Measurements from ENCODE around the gene SRRT. TPM values are rescaled to one million over a fixed set of nuclear protein-coding genes. Genes with fewer than 3 reads are reported as not detected.
"Not testable (repeated sequence)": the region's sequence is repeated elsewhere in the genome, so short reads cannot be mapped to it uniquely, and the experiment has no call there.

The SRRT gene
- total RNA-seq, 2 donors from 2014 or later, result 33.4 to 49.6 TPM

DNA sequence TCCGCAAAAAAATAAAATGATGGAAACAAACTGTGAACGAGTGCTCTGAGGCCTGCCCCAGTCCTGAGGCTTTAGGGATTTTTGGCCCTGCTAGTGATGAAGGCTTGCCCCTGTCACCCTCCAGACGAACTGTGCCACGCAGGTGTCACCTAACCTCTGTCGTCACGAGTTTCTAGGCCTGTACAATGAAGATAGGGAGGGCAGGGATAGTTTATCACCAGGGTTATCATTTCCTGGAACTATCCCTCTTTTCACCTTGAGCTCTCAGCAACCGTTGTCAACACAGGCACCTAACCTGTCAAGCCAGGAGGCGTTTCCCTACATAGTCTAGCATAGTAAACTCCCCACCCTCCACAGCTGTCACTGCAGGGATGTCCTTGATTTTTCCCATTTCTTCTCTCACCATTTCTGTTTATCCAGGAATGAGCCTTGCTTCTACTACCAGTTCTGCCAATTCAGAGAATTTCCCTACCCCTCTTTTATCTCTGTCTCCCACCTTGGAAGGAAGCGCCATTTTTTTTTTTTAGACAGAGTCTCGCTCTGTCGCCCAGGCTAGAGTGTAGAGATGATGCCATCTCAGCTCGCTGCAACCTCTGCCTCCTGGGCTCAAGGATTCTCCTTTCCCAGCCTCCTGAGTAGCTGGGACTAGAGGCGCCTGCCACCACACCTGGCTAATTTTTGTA is 23.0 kb downstream of the SRRT start:
- peaks cover 0 to 24% of the 10 kb centered on the region in 2 donors for H3K4me1 ChIP-seq
- no peak overlapping the region for H3K27ac ChIP-seq
- H3K27me3 ChIP-seq, result peaks cover 0 to 26% of the 10 kb centered on the region in 2 donors

DNA sequence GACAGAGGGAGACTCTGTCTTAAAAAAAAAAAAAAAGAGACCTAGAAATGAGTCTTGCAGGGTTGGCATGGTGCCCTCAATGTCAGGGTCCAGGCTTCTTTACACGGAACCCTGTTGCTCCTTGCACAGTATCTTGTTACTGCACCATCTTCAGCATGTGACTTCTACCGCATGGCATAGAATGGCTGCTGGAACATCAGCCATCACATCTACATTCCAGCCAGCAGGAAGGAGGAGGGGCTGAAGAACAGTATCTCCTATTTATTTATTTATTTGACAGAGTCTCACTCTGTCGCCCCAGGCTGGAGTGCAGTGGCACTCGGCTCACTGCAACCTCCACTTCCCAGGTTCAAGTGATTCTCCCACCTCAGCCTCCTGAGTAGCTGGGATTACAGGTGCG is 24.5 kb downstream of the SRRT start:
- DNase-seq (ENCODE audit: low spot score), result no peak
- no peak overlapping the region for H3K4me3 ChIP-seq
- peaks cover 0 to 26% of the 10 kb centered on the region in 2 donors for H3K27me3 ChIP-seq
- H3K9me3 ChIP-seq, result no peaks in the 10 kb centered on the region
- no peaks in the 10 kb centered on the region for H3K36me3 ChIP-seq
- no peak overlapping the region for H3K27ac ChIP-seq
- TF ChIP-seq, protein P1, sequence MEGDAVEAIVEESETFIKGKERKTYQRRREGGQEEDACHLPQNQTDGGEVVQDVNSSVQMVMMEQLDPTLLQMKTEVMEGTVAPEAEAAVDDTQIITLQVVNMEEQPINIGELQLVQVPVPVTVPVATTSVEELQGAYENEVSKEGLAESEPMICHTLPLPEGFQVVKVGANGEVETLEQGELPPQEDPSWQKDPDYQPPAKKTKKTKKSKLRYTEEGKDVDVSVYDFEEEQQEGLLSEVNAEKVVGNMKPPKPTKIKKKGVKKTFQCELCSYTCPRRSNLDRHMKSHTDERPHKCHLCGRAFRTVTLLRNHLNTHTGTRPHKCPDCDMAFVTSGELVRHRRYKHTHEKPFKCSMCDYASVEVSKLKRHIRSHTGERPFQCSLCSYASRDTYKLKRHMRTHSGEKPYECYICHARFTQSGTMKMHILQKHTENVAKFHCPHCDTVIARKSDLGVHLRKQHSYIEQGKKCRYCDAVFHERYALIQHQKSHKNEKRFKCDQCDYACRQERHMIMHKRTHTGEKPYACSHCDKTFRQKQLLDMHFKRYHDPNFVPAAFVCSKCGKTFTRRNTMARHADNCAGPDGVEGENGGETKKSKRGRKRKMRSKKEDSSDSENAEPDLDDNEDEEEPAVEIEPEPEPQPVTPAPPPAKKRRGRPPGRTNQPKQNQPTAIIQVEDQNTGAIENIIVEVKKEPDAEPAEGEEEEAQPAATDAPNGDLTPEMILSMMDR (IDR thresholded peaks at IDR 0.05), result no peak
- H3K4me1 ChIP-seq, result peaks cover 0 to 23% of the 10 kb centered on the region in 2 donors

More for the DNA sequence above, 23.0 kb downstream of the SRRT start:
- TF ChIP-seq, protein P1 (IDR thresholded peaks at IDR 0.05), result no peak
- no peaks in the 10 kb centered on the region for H3K9me3 ChIP-seq
- no peak overlapping the region for H3K4me3 ChIP-seq
- no peaks in the 10 kb centered on the region for H3K36me3 ChIP-seq
- no peak for DNase-seq (ENCODE audit: low spot score)

DNA sequence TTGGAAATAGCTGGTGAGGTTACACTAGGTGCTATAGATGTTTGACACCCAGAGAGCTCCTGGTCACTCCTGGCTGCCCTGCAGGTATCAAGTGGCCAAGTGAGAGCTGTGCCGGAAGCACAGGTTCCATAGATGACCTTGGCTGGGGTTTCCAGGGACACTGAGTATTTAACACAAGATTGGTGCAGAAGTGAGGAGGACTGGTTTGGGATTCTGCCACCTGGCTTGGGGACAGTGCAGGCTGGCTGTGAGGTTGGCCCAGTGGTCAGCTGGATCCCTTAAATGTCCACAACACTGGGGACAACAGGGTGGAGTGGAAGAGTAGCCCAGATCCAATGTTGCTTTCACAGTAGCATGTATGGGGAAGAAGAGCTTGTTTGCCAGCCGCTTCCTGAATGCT is 26.1 kb downstream of the SRRT start:
- no peak for DNase-seq (ENCODE audit: low spot score)
- Histone ChIP-seq H3K4me3 (no peak overlapping the region), H3K27ac (no peak overlapping the region), H3K36me3 (no peaks in the 10 kb centered on the region), H3K27me3 (peaks cover 0 to 13% of the 10 kb centered on the region in 2 donors), H3K9me3 (no peaks in the 10 kb centered on the region), H3K4me1 (peaks cover 0 to 8% of the 10 kb centered on the region in 2 donors)
- TF ChIP-seq, protein P1 (IDR thresholded peaks at IDR 0.05), result no peak

DNA sequence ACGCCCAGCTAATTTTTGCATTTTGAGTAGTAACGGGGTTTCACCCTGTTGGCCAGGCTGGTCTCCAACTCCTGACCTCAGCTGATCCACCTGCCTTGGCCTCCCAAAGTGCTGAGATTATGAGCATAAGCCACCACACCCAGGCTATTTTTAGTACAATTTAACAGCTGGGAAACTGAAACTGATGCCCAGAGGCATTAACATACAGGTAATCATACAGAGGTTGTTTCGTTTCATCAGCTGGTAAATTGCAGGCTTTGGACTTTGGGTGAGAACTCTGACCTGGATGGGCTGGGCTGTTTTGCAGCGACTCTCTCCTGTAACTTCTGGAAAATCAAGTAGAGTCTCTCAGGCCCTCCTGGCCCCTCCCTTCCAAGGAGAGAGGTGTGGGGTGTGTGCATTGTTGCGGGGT is 27.0 kb downstream of the SRRT start:
- H3K27me3 ChIP-seq, result peaks cover 0 to 7% of the 10 kb centered on the region in 2 donors
- no peaks in the 10 kb centered on the region for H3K36me3 ChIP-seq
- H3K9me3 ChIP-seq, result no peaks in the 10 kb centered on the region
- H3K4me1 ChIP-seq, result no peaks in the 10 kb centered on the region
- H3K4me3 ChIP-seq, result no peak overlapping the region
- TF ChIP-seq, protein P1 (IDR thresholded peaks at IDR 0.05), result no peak
- H3K27ac ChIP-seq, result no peak overlapping the region
- no peak for DNase-seq (ENCODE audit: low spot score)

DNA sequence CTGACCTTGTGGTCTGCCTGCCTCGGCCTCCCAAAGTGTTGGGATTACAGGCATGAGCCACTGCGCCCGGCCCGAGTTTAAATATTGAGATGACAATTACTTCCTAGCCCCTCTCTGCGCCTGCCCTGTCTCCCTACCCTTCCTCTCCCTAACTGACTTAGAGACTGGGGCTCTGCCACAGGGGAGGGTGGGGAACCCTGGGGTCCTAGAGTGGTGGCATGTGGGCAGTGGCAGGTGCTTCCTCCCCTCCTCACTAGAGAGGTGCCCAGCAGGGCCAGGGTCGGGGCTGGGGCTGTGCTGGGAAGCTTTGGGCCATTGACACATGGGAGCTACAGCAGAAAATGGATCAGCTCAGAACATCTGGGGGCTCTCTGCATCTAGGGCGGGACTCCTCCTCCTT is 27.7 kb downstream of the SRRT start:
- peaks cover 0 to 5% of the 10 kb centered on the region in 2 donors for H3K27me3 ChIP-seq
- no peak overlapping the region for H3K27ac ChIP-seq
- H3K9me3 ChIP-seq, result no peaks in the 10 kb centered on the region
- TF ChIP-seq, protein P1 (IDR thresholded peaks at IDR 0.05), result no peak
- no peak for DNase-seq (ENCODE audit: low spot score)
- H3K4me1 ChIP-seq, result no peaks in the 10 kb centered on the region
- no peaks in the 10 kb centered on the region for H3K36me3 ChIP-seq
- H3K4me3 ChIP-seq, result no peak overlapping the region

DNA sequence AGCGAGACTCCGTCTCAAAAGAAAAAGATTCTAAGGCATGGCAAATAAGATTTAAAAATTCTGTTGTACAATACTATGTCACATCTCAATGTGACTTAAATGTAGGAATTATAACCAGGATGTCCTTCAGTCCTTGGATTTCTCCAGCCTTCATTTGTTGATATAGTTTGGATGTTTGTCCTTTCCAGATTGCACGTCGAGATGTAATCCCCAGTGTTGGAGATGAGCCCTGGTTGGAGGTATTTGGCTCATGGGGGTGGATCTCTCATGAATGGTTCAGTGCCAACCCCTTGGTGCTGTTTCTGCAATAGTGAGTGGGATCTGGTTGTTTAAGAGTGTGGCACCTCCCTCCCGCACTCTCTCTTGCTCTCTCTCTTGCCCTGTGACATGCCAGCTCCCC is 33.6 kb downstream of the SRRT start:
- H3K4me3 ChIP-seq, result no peak overlapping the region
- no peaks in the 10 kb centered on the region for H3K4me1 ChIP-seq
- H3K27ac ChIP-seq, result no peak overlapping the region
- no peaks in the 10 kb centered on the region for H3K27me3 ChIP-seq
- no peaks in the 10 kb centered on the region for H3K36me3 ChIP-seq
- H3K9me3 ChIP-seq, result no peaks in the 10 kb centered on the region
- no peak for DNase-seq (ENCODE audit: low spot score)
- TF ChIP-seq, protein P1 (IDR thresholded peaks at IDR 0.05), result no peak

DNA sequence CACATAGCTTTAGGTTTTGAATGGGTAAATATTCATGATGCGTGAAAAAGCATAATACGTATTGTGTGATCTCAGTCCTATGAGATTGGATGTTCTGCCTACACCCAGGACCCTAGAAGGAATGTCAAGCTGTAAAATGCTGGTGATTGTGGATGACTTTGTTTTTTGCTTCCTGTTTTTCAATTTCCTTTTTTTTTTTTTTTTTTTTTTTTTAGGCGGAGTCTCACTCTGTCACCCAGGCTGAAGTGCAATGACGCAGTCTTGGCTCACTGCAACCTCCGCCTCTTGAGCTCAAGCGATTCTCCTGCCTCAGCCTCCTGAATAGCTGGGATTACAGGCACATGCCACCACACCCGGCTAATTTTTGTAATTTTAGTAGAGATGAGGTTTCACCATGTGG is 35.5 kb downstream of the SRRT start:
- H3K27ac ChIP-seq; H3K27me3 ChIP-seq; H3K36me3 ChIP-seq; H3K4me1 ChIP-seq; DNase-seq (ENCODE audit: low spot score); H3K4me3 ChIP-seq; H3K9me3 ChIP-seq: not testable (repeated sequence)

Data from right atrium auricular region (tissue), 2 donors.